Measurements from ENCODE around the gene IMPA2.
"Not testable (repeated sequence)": the region's sequence is repeated elsewhere in the genome, so short reads cannot be mapped to it uniquely, and the experiment has no call there.

IMPA2 gene

GRCh38 chr18:11981192-11981542 is at the start of gene IMPA2:
Gene IMPA2, plus strand, starts transcription at chr18:11981507. Its CDS starts 163 bp downstream, at chr18:11981670.
- DNase-seq: peak in 1 of 4 experiments; percentile 91

GRCh38 chr18:11932393-11932792 is 48.9 kb upstream of the IMPA2 start:
- no peak for DNase-seq

GRCh38 chr18:11937874-11938478 is 43.3 kb upstream of the IMPA2 start:
- peak; percentile 46 to 55 (median 51) for DNase-seq

- no peak for DNase-seq
Observed at GRCh38 chr18:11940956-11941355, 40.4 kb upstream of the IMPA2 start.

- DNase-seq: no peak
Observed at GRCh38 chr18:11943551-11943950, 37.8 kb upstream of the IMPA2 start.

DNA sequence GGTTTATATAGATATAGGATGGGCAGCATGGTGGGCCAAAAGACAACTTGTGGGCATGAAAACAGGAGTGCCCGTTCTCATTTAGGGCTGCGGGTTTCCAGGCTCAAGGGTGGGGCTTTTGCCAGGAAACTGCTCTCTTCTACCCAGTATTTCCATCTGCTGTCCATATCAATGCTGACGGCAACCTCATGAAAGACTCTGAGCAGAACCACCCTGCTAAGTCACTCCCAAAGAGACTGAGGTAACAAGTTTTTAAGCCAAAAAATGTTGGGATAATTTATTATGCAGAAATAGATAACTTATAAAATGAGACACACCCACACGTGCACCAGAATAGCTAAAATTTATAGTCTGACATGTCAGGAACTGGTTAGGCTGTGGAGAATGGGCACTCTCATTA is 37.1 kb upstream of the IMPA2 start:
- DNase-seq: no peak

- no peak for DNase-seq
Observed at GRCh38 chr18:11944786-11945185, 36.5 kb upstream of the IMPA2 start.

DNA sequence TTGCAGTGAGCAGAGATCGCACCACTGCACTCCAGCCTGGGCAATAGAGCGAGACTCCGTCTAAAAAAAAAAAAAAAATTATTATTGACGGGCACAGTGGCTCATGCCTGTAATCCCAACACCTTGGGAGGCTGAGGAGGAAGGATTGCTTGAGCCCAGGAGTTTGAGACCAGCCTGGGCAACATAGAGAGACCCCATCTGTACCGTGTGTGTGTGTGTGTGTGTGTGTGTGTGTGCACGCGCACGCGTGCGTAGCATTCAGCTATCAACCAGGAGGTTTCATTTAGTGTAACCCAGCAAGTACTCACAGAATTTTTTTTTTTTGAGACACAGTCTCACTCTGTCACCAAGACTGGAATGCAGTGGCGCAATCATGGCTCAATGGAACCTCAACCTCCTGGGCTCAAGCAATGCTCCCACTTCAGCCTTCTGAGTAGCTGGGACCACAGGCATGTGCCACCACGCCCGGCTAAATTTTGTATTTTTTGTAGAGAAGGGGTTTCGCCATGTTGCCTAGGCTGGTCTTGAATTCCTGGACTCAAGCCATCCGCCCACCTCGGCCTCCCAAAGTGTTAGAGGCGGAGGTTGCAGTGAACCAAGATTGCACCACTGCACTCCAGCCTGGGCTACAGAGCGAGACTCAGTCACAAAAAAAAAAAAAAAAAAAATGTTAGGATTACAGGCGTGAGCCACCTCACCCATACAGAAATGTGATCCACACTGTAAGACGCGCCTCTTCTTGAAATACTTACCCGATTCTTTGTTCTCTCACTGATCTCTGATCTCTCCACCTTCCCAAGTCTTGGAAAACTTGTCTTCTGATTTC is 35.3 kb upstream of the IMPA2 start:
- not testable (repeated sequence) for DNase-seq

DNA sequence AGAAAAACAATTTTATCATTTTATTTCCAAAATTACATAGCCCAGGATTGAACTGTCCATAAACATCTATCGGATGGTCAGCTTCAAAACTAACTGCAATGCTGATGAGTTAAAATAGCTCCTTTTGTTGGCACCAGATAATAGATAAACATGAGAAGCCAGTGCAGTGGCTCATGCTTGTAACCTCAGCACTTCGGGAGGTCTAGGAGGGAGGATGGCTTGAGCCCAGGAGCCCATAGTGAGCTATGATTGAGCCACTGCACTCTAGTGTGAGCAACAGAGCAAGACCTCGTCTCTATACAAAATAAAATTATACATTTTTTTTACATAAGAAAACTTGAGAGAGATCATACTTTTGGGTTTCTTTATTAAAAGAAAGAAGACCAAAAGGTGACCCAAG is 34.6 kb upstream of the IMPA2 start:
- no peak for DNase-seq

GRCh38 chr18:11947214-11948191 is 33.8 kb upstream of the IMPA2 start:
- DNase-seq: peak; percentile 12 to 28 (median 13)

DNA sequence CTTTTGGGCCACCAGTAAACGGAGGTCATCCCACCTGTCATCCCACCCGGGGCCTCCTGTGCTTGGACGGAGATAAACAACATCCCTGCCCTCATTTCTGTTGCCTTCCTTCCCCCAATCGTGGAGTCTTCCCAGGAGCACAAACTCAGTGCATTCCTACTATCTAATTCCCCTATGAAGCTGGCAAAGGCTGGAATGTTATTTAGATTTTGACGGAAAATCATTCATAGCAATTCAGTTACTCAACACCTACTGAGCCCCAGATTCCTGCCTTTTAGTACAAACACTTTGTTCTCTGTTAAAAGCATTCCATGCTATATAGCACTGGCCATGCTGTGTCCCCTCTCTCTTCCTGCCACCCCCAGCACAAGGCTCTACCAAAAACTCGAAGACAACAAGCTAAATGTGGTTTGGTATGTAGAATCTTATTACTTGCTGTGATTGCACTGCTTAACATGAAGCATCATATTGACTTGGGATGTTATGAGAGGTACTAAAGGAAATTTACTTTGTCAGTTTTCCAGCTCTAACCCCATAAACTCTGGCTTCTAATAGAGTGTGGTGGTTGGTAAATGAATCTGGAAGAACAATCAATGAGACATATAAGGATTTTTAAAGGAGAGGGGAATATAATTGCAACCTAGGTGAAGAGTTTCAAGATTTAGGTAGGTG is 32.3 kb upstream of the IMPA2 start:
- no peak for DNase-seq

DNA sequence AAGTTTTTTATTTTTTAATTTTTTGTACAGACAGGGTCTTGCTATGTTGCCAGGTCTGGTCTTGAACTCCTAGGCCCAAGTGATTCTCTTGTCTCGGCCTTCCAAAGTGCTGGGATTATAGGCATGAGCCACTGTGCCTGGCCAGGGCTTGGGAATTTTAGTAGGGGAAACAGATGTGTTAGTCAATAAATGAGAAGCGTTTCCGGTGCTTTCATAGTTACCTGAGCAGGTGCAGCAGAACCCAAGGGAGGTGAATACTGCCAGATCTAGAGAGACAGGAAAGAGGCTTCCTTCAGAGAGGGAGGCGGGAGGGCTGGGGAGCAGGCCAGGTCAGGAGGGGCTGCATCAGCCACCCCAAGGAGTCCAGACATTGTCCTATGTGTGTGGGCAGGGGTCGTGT is 30.5 kb upstream of the IMPA2 start:
- DNase-seq: no peak

DNA sequence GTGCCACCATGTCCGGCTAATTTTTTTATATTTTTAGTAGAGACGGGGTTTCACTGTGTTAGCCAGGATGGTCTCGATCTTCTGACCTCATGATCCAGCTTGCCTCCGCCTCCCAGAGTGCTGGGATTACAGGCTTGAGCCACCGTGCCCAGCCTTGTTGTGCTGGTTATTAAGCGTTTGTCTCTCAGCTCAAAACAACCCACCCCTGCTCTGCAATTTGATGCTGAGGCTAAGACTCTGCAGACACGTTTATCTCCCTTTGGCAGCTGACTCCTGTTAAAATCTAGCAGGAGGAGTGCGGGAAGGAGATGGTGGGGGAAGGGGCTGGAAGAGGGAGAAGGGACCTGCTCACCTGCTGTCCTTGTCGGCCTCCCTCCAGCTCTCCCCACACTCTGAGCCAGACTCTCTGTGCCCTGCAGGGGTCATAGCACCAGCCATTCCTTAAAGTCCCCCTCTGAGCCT is 29.9 kb upstream of the IMPA2 start:
- DNase-seq: no peak

DNA sequence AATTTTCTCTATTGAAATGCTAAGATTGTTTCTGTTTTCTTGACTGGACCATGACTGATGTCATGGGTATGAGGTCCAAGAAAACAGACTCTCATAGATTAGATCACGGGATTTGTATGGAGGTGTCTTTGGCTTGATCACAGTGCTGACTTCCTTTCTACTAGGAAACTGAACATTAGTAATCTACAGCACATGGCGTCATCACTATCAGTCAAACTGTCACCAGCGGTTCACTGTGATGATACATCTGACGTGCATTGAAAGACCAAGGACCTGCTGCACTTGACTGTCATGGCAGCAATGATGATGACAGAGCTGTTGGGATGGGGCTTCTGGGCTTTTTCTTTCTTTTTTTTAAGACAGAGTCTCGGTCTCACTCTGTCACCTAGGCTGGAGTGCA is 28.2 kb upstream of the IMPA2 start:
- no peak for DNase-seq

DNA sequence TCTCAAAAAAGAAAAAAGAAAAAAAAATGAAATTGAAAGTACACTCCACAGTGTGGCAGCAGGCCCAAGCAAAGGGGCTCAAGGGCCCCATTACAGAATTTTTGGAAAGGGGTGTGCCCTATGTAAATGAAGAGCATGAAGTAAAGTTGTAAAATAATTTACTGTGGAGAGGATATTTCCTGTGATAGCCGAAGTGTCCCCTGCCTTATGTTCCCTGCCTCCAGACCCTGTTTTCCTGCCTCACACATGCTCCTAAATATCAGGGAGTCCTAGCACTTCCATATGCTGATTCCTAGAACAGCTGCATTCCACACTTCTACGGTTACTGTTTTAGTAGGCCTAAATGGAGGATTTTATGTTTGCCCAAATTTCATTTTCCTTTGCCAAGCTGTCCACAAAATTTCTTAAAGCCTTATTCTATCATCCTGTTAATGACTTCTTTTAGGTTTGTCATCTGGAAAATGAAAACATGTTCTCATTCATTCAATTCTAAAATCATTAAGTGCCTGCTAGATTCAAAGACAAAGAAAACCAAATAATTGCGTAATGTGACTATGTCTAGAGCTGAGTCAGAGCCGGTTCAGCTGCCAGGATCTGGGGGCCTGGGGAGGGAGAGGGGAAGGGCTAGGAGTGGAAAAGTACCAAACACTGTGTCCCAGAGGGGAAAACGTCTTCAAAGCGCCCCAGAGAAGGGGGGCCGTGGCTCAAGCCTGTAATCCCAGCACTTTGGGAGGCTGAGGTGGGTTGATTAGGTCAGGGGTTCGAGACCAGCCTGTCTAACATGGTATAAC is 25.9 kb upstream of the IMPA2 start:
- DNase-seq: no peak

DNA sequence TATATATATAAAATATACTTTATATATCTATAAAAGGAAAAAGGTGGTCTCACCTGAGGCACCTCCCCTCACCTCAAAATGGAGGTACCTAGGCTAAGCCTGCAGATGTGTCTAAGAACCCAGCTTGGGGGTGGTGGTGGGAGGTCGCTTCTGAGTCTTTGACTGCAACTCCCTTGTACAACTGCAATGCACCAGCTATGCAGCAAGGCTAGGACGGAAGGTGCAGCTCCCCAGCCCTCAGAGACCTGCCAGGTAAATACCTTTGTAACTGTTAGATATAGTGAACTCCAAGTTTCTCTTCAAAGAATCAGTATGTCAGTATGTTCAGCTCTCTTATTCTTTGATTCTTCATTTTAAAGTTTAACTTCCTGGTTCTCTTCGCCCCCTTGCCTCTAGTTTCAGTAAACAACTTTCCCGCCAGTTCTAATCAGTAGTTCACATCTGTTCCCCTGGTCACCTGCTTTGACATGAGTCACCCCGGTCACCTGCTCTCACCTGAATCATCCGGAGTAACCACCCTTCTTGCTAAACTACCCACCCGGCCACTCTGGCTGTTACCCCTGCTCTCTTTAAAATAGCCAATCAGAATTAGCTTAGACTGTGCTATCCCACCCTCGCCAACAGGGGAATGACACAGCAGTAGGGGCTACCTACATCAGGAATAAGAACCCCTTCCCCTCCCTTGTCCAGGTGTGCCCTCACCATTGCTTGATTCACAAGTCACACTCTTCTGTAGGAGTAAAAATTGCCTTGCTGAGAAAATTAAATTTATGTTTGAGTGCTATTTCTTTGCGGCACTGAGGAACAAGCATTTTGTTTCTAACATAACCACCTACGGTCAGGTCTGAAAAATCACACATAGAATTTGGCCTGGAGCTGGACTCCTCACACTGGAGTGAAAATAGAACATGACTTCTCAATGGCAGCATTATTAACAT is 24.7 kb upstream of the IMPA2 start:
- no peak for DNase-seq

DNA sequence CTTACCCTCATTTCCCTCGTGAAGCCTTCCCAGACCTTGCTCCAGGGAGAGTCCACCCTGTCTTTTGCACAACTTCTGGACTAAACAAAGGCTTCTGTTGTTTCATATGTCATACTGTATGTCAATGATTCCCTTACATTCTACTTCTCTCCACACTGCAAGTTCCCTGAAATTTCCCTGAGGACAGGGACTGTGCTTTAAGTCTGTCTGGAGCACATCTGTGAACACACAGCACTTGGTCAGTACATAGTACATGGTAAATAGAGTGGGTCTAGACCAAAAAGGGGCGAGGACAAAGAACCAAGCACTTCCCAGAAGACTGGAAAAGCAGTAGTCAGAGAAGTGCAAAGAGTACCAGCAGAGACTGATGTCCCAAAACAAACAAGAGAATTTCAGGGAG is 23.7 kb upstream of the IMPA2 start:
- DNase-seq: no peak

- not testable (repeated sequence) for DNase-seq
Observed at GRCh38 chr18:11959651-11960050, 21.7 kb upstream of the IMPA2 start.

- no peak for DNase-seq
Observed at GRCh38 chr18:11960743-11961380, 20.4 kb upstream of the IMPA2 start.

- no peak for DNase-seq
Observed at GRCh38 chr18:11962597-11962996, 18.7 kb upstream of the IMPA2 start.

Measured in activated CD4-positive, CD25-positive, alpha-beta regulatory T cell (primary cell).